ENCODE data around the gene BCL2.

Gene BCL2

DNA sequence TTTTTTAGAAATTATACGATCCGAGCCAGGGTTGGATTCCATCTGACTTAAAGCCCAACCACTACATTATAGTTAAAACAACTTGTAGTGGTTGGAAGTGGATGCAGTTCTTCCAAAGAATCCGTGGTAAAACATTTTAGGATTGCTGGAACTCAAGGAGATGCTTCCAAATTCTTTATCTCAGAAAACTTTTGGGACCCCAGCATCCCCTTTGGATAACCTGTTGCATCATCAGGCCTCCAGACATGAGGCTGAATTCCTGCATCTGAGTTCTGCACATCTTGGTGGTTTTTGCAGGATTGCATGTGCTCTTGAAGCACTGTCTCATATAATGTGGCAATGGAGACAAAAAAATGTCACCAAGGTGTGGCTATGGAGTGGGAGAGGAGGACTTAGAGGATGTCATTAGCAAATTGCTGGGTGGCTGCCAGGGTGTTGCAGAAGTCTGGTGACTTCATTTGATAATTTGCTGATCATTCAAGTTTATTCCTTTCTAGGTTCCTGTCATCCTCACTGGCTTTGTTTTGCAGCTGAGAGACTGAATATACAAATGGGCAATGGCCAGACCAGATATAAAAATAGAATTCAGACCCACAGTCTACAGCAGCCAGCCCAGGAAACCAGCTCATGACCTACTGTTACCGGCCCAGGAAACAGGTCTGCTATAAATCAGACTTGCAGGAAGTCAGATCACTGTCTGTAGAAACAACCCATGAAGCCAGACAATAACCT is 207.7 kb downstream of the BCL2 start:
- DNase-seq (ENCODE audit: low read depth) = no peak
- TF ChIP-seq CTCF (IDR thresholded peaks at IDR 0.05; ENCODE audit: low read depth, low read length, missing control alignments) = no peak
- H3K4me3 ChIP-seq (ENCODE audit: low read depth, low read length) = no peak overlapping the region
- in situ Hi-C loops (cut with HindIII; ENCODE audit: low sequenced_read_pairs) = loop anchor here (5.0 kb wide), 1 partner anchor 215 kb away; no protein-coding TSS in a partner anchor

DNA sequence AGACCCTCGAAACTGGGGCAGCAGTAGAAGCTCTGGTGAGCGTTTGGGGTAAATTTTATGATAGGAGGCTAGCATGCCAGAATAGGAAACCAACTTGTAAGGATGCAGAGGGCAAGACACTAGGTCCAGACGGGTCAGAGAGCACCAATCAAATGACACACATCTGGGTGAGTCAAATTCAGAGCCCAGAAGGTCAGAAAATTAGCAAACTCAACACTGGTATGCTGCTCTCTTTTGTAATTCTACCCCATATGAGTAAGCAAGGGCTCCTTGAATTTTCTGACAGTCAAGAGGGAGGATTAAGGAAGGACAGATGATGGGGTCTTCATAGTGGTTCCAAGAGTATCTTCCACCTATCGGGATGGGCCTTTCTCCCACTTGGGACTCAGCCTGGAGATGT is 209.8 kb downstream of the BCL2 start:
- TF ChIP-seq CTCF (IDR thresholded peaks at IDR 0.05; ENCODE audit: low read depth, low read length, missing control alignments) = no peak
- in situ Hi-C loops (cut with HindIII; ENCODE audit: low sequenced_read_pairs) = loop anchor here (5.0 kb wide), 1 partner anchor 217 kb away; no protein-coding TSS in a partner anchor
- no peak overlapping the region for H3K4me3 ChIP-seq (ENCODE audit: low read depth, low read length)
- no peak for DNase-seq (ENCODE audit: low read depth)

DNA sequence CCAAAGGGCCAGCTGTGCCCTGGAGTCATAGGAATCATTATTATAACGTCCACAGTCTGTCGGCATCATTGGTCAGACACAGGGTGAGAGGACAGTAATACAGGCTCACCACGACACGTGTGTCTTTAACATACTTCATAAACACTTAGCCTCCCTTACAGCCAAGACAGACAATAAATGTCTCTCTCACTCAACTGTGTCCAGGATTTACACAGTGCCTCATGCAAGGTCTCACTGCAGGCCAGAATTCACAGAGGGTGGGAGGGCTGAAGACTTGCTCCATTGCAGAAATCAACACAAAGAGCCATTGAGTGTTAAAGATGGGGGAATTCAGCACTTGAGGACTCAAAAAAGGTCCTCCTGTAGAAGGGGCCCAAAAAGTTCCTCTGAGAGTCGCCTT is 210.5 kb downstream of the BCL2 start:
- no peak for DNase-seq (ENCODE audit: low read depth)
- no peak overlapping the region for H3K4me3 ChIP-seq (ENCODE audit: low read depth, low read length)
- in situ Hi-C loops (cut with HindIII; ENCODE audit: low sequenced_read_pairs) = no loop called here

GRCh38 chr18:63107931-63108330 is 211.6 kb downstream of the BCL2 start:
- in situ Hi-C loops (cut with HindIII; ENCODE audit: low sequenced_read_pairs) = no loop called here

More for the DNA sequence above, 210.5 kb downstream of the BCL2 start:
- no peak for TF ChIP-seq CTCF (IDR thresholded peaks at IDR 0.05; ENCODE audit: low read depth, low read length, missing control alignments)

DNA sequence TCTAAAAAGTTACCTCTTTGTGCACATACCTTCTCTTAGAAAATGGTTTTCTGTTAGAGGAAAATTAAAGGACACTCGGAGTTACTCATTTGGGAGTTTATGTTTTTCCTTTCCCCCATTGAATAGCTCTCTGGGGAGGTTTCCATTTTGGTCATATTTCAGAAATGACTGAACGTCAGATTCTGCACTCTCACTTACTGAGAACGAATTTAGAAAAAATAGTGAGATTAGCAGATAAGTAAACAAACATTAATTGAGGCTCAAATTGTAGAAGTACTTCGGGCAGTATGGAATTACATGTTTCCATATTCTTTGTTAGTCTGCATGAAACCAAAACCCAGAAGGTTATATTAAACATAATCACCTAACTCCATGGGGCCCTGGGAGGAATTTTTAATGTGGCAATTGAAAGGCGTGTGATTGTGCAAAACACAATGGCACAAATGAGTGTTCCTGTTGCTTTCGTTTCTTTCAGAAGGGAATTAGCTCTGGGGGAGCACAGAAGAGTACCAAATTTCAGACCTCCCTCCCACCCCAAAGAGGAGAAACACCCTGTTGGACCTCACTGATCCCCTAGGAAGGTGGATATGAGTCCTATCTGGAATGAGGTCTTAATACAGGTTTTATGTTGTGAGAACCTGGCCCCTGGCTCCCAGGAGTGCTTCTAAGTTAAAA is 212.3 kb downstream of the BCL2 start:
- H3K4me3 ChIP-seq (ENCODE audit: low read depth, low read length) = no peak overlapping the region
- no peak for TF ChIP-seq CTCF (IDR thresholded peaks at IDR 0.05; ENCODE audit: low read depth, low read length, missing control alignments)
- in situ Hi-C loops (cut with HindIII; ENCODE audit: low sequenced_read_pairs) = no loop called here
- no peak for DNase-seq (ENCODE audit: low read depth)

More at GRCh38 chr18:63107931-63108330, 211.6 kb downstream of the BCL2 start:
- no peak overlapping the region for H3K4me3 ChIP-seq (ENCODE audit: low read depth, low read length)
- TF ChIP-seq CTCF (IDR thresholded peaks at IDR 0.05; ENCODE audit: low read depth, low read length, missing control alignments) = no peak
- no peak for DNase-seq (ENCODE audit: low read depth)

GRCh38 chr18:63106727-63107126 is 212.8 kb downstream of the BCL2 start:
- TF ChIP-seq CTCF (IDR thresholded peaks at IDR 0.05; ENCODE audit: low read depth, low read length, missing control alignments) = no peak
- H3K4me3 ChIP-seq (ENCODE audit: low read depth, low read length) = no peak overlapping the region
- in situ Hi-C loops (cut with HindIII; ENCODE audit: low sequenced_read_pairs) = no loop called here
- no peak for DNase-seq (ENCODE audit: low read depth)

Data from astrocyte of the cerebellum (primary cell).